ENCODE measurements around the gene STK17A.

STK17A gene

DNA sequence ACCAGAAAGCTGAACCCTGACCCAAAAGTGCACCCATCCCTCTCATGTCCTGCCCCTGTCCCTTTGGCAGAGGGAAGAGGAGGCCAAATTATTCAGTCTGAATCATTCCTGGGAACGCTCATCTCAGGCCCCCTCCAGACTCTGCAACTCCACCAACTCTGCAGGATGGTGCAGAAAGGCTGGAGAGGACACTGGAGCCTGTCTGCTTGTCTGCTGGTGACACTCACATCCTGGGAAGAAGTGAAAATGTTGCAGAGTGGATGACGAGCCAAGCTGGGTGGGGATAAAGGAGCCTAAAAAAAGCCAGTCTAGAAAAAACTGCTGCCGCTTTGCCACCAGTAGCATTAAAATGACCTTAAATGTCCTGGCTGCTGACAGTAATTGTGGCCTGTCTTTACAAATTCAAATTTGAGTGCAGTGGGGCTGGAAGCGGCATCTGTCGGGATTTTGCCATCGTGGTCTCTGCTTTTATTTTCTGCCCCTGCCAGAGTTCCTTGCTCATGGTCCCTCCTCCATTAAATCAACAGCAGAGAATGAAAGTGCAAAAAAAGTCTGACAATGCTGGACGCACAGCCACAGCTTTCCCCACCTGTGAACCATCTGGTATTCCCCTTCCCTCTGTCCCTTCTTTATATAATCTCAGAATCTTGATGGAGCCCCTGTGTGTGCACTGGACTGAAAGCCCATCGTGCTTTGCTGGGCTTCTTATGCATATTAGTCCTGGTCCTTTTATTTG lies 63.9 kb downstream of the STK17A start:
- Histone ChIP-seq H3K18ac (ENCODE audit: low read length) (peak overlapping the region; percentile 56), H3K23ac (ENCODE audit: low read depth, low read length, poor library complexity) (no peak overlapping the region), H3K27ac (replicated peaks; ENCODE audit: low read length) (peak overlapping the region; percentile 75), H3K9me3 (replicated peaks in 1 of 2; ENCODE audit: control insufficient read depth in 2 of 2, insufficient read depth in 1 of 2, low read depth in 1 of 2, low read length in 2 of 2) (peaks cover 0 to 6% of the 10 kb centered on the region in 2 donors), H3K79me1 (ENCODE audit: low read depth, low read length) (no peaks in the 10 kb centered on the region), H3K4me3 (ENCODE audit: low read length in 2 of 2) (peak overlapping the region in 1 of 2 donors; percentile 2), H3K27me3 (ENCODE audit: control insufficient read depth in 3 of 3, insufficient read depth in 3 of 3, low read depth in 1 of 3, low read length in 3 of 3) (no peaks in the 10 kb centered on the region), H3K4me2 (ENCODE audit: insufficient read depth, low read length, poor library complexity, severe bottlenecking) (no peak overlapping the region), H2BK120ac (ENCODE audit: low read depth, low read length) (no peak overlapping the region), H2AK5ac (ENCODE audit: low read depth, low read length) (no peak overlapping the region), H2AFZ (ENCODE audit: low read length) (peak overlapping the region; percentile 80), H3K4me1 (ENCODE audit: control insufficient read depth in 2 of 2, insufficient read depth in 1 of 2, low read depth in 1 of 2, low read length in 2 of 2) (peaks cover 32 to 35% of the 10 kb centered on the region in 2 donors), H3K4ac (ENCODE audit: low read length) (no peak overlapping the region), H2BK12ac (ENCODE audit: low read length) (no peak overlapping the region), H2BK5ac (ENCODE audit: low read length) (no peak overlapping the region), H2BK15ac (ENCODE audit: low read length) (no peak overlapping the region), H3K9ac (ENCODE audit: low read depth, low read length, poor library complexity) (no peak overlapping the region), H3K14ac (ENCODE audit: low read length) (no peak overlapping the region), H4K8ac (ENCODE audit: low read depth, low read length) (no peak overlapping the region), H3K36me3 (replicated peaks in 1 of 2; ENCODE audit: control insufficient read depth in 2 of 2, insufficient read depth in 2 of 2, low read length in 2 of 2) (peaks cover 11 to 69% of the 10 kb centered on the region in 2 donors), H4K91ac (ENCODE audit: low read depth, low read length, poor library complexity) (no peak overlapping the region)
- no peak for DNase-seq (ENCODE audit: low spot score)
- WGBS, 2 donors (ENCODE audit: extremely low coverage in 2 of 2, insufficient read length in 2 of 2, insufficient replicate concordance in 1 of 2), result no CpG with 5 or more reads among the region's 8 CpGs

DNA sequence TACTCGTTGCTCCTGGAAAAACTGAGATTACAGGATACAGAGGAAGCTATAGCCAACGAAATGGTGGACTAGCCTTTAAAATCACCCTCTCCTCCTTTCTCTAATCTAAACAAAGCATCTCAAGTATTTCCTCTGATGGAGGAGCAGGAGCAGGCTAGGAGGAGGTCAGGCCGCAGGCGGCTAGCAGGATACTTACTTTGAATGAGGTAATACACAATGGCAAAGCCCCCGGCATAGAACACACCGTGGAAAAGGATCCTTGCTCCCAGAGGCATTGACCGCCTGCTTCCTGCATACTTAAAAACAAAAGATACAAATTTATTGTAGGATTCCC lies 64.4 kb downstream of the STK17A start:
- Histone ChIP-seq H3K79me1 (ENCODE audit: low read depth, low read length) (no peaks in the 10 kb centered on the region), H3K14ac (ENCODE audit: low read length) (no peak overlapping the region), H2BK12ac (ENCODE audit: low read length) (no peak overlapping the region), H3K18ac (ENCODE audit: low read length) (peak overlapping the region; percentile 56), H3K23ac (ENCODE audit: low read depth, low read length, poor library complexity) (no peak overlapping the region), H2BK120ac (ENCODE audit: low read depth, low read length) (peak overlapping the region; percentile 56), H3K27me3 (ENCODE audit: control insufficient read depth in 3 of 3, insufficient read depth in 3 of 3, low read depth in 1 of 3, low read length in 3 of 3) (no peaks in the 10 kb centered on the region), H3K27ac (replicated peaks; ENCODE audit: low read length) (peak overlapping the region; percentile 75), H2BK15ac (ENCODE audit: low read length) (no peak overlapping the region), H3K4me1 (ENCODE audit: control insufficient read depth in 2 of 2, insufficient read depth in 1 of 2, low read depth in 1 of 2, low read length in 2 of 2) (peaks cover 32 to 35% of the 10 kb centered on the region in 2 donors), H3K9ac (ENCODE audit: low read depth, low read length, poor library complexity) (no peak overlapping the region), H3K4me3 (ENCODE audit: low read length in 2 of 2) (peak overlapping the region in 1 of 2 donors; percentile 2), H3K36me3 (replicated peaks in 1 of 2; ENCODE audit: control insufficient read depth in 2 of 2, insufficient read depth in 2 of 2, low read length in 2 of 2) (peaks cover 11 to 75% of the 10 kb centered on the region in 2 donors), H3K4me2 (ENCODE audit: insufficient read depth, low read length, poor library complexity, severe bottlenecking) (no peak overlapping the region), H3K9me3 (replicated peaks in 1 of 2; ENCODE audit: control insufficient read depth in 2 of 2, insufficient read depth in 1 of 2, low read depth in 1 of 2, low read length in 2 of 2) (peaks cover 0 to 6% of the 10 kb centered on the region in 2 donors), H4K8ac (ENCODE audit: low read depth, low read length) (no peak overlapping the region), H4K91ac (ENCODE audit: low read depth, low read length, poor library complexity) (no peak overlapping the region), H2AK5ac (ENCODE audit: low read depth, low read length) (no peak overlapping the region), H3K4ac (ENCODE audit: low read length) (no peak overlapping the region), H2AFZ (ENCODE audit: low read length) (peak overlapping the region; percentile 80), H2BK5ac (ENCODE audit: low read length) (peak overlapping the region; percentile 20)
- peak; percentile 24 for DNase-seq (ENCODE audit: low spot score)
- WGBS, 2 donors (ENCODE audit: extremely low coverage in 2 of 2, insufficient read length in 2 of 2, insufficient replicate concordance in 1 of 2), result no CpG with 5 or more reads among the region's 7 CpGs

DNA sequence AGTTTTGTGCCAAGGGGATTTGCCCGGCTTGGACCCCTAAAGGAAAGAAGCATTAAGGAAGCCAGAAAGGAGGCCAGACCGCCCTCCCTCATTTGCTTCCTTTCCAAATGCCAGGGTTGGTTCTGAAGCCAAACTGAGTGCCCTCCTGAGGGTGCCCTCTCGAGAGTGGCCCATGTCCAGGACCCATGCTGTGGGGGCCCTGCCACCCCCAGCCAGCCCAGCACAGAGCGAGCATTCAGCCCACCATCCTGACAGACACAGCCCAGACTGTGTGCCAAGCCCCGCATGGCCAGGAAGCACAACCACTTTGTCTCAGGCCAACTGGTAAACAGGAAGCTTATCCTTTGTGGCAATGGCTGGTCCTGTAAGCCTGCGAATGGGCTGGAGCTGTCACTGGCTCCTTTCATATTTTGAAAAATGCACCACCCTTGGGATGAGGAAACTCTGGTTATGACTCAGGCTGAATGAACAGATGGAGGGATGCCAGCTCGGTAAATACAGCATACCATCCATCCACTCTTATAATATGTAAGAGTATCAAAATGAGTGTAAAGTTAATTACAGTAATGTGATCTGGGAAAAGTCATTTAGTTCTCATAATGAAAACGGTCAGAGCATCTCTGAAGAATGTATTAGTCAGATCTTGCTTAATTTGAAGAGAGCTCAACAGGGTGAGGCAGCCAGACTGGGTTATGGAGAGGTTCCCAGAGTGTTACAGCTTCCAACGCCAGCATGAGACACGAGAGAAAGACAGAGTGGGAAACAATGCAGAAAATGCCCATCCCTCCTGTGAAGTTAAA lies 65.0 kb downstream of the STK17A start:
- peak overlapping the region; percentile 80 for H2AFZ ChIP-seq (ENCODE audit: low read length)
- H4K91ac ChIP-seq (ENCODE audit: low read depth, low read length, poor library complexity), result peak overlapping the region; percentile 56
- peak overlapping the region in 1 of 2 donors; percentile 11 for H3K4me3 ChIP-seq (ENCODE audit: low read length in 2 of 2)

More for the DNA sequence above, 65.0 kb downstream of the STK17A start:
- DNase-seq (ENCODE audit: low spot score), result no peak
- no peak overlapping the region for H4K8ac ChIP-seq (ENCODE audit: low read depth, low read length)
- no peaks in the 10 kb centered on the region for H3K27me3 ChIP-seq (ENCODE audit: control insufficient read depth in 3 of 3, insufficient read depth in 3 of 3, low read depth in 1 of 3, low read length in 3 of 3)
- peak overlapping the region; percentile 75 for H3K27ac ChIP-seq (replicated peaks; ENCODE audit: low read length)
- H3K18ac ChIP-seq (ENCODE audit: low read length), result peak overlapping the region; percentile 94
- H2BK120ac ChIP-seq (ENCODE audit: low read depth, low read length), result peak overlapping the region; percentile 56
- H2BK12ac ChIP-seq (ENCODE audit: low read length), result peak overlapping the region; percentile 64
- H3K4ac ChIP-seq (ENCODE audit: low read length), result no peak overlapping the region
- H3K23ac ChIP-seq (ENCODE audit: low read depth, low read length, poor library complexity), result peak overlapping the region; percentile 14
- no CpG with 5 or more reads among the region's 10 CpGs for WGBS, 2 donors (ENCODE audit: extremely low coverage in 2 of 2, insufficient read length in 2 of 2, insufficient replicate concordance in 1 of 2)
- peaks cover 0 to 6% of the 10 kb centered on the region in 2 donors for H3K9me3 ChIP-seq (replicated peaks in 1 of 2; ENCODE audit: control insufficient read depth in 2 of 2, insufficient read depth in 1 of 2, low read depth in 1 of 2, low read length in 2 of 2)
- peaks cover 11 to 73% of the 10 kb centered on the region in 2 donors for H3K36me3 ChIP-seq (replicated peaks in 1 of 2; ENCODE audit: control insufficient read depth in 2 of 2, insufficient read depth in 2 of 2, low read length in 2 of 2)
- peak overlapping the region; percentile 20 for H2BK5ac ChIP-seq (ENCODE audit: low read length)
- peaks cover 32 to 35% of the 10 kb centered on the region in 2 donors for H3K4me1 ChIP-seq (ENCODE audit: control insufficient read depth in 2 of 2, insufficient read depth in 1 of 2, low read depth in 1 of 2, low read length in 2 of 2)
- H3K4me2 ChIP-seq (ENCODE audit: insufficient read depth, low read length, poor library complexity, severe bottlenecking), result peak overlapping the region; percentile 21
- H2BK15ac ChIP-seq (ENCODE audit: low read length), result peak overlapping the region; percentile 96
- H2AK5ac ChIP-seq (ENCODE audit: low read depth, low read length), result peak overlapping the region; percentile 99
- H3K14ac ChIP-seq (ENCODE audit: low read length), result peak overlapping the region; percentile 72
- peak overlapping the region; percentile 7 for H3K9ac ChIP-seq (ENCODE audit: low read depth, low read length, poor library complexity)
- no peaks in the 10 kb centered on the region for H3K79me1 ChIP-seq (ENCODE audit: low read depth, low read length)
